H1 (cell line): ENCODE data around the gene CBFA2T2. TPM values are rescaled to one million over a fixed set of nuclear protein-coding genes. Genes with fewer than 3 reads are reported as not detected.

Source experiments
- CTCF ChIA-PET: fragments of 300-600 bp; sonication (Branson Sonifier 250); formaldehyde crosslinking; loops from one replicate; lab custom pipeline; 2021; ENCODE audit not compliant: partially characterized antibody; lab: Charles Lee
- POLR2A ChIA-PET: fragments of 300-600 bp; sonication (Branson Sonifier 250); formaldehyde crosslinking; loops from one replicate; lab custom pipeline; 2021; ENCODE audit warnings: inconsistent platforms; ENCODE audit not compliant: partially characterized antibody; lab: Charles Lee
- DNase-seq, 2 experiments: peaks; one replicate each; pipeline versions ENCODE4 v3.0.0 to v3.0.0-alpha.2; 2010 to 2022; ENCODE audit warnings: low spot score in 2 of 2, low read depth in 1 of 2, mixed read lengths in 1 of 2
- FAIRE-seq: peaks from 2 replicates; lab custom pipeline; 2011; peaks lifted over from hg19 to GRCh38; lab: Jason Lieb, UNC
- H2AFZ ChIP-seq: 2 replicates; pipeline ENCODE4 v1.8.1; 2012; ENCODE audit warnings: low read length, inconsistent platforms
- H2AK5ac ChIP-seq: 2 replicates; pipeline ENCODE4 v1.6.1; 2013; ENCODE audit warnings: low read depth, low read length
- H2BK120ac ChIP-seq: replicated peaks from 2 replicates; pipeline ENCODE3; 2013; ENCODE audit warnings: low read depth, low read length, inconsistent platforms
- H2BK12ac ChIP-seq: 2 replicates; pipeline ENCODE4 v1.6.1; 2013; ENCODE audit warnings: low read depth, low read length
- H2BK15ac ChIP-seq: 2 replicates; pipeline ENCODE4 v1.6.1; 2013; ENCODE audit warnings: low read length
- H2BK20ac ChIP-seq: 2 replicates; pipeline ENCODE4 v1.6.1; 2013; ENCODE audit warnings: low read length
- H2BK5ac ChIP-seq: 2 replicates; pipeline ENCODE4 v1.6.1; 2013; ENCODE audit warnings: low read depth, low read length
- H3K14ac ChIP-seq: 2 replicates; pipeline ENCODE4 v1.6.1; 2013; ENCODE audit warnings: inconsistent platforms; ENCODE audit not compliant: insufficient read length
- H3K18ac ChIP-seq: 2 replicates; pipeline ENCODE4 v1.6.1; 2013; ENCODE audit warnings: low read length; ENCODE audit errors: extremely low read depth
- H3K23ac ChIP-seq: 2 replicates; pipeline ENCODE4 v1.6.1; 2013; ENCODE audit warnings: inconsistent platforms; ENCODE audit not compliant: insufficient read length
- H3K23me2 ChIP-seq: 2 replicates; pipeline ENCODE4 v1.6.1; 2013; ENCODE audit warnings: low read depth, low read length
- H3K27ac ChIP-seq: 2 replicates; pipeline ENCODE4 v1.6.1; 2011; ENCODE audit warnings: low read depth, low read length, inconsistent platforms
- H3K27me3 ChIP-seq, 4 experiments: replicated peaks in 1 of 4; 1 replicate in 1 of 4; 2 replicates in 3 of 4; pipeline versions ENCODE4 v1.6.1 to v1.8.1; 2011 to 2013; ENCODE audit warnings: low read length in 3 of 4, mild to moderate bottlenecking in 3 of 4, inconsistent platforms in 2 of 4, mixed read lengths in 2 of 4, moderate library complexity in 1 of 4; ENCODE audit not compliant: control insufficient read depth in 3 of 4, insufficient read depth in 3 of 4; ENCODE audit errors: extremely low read depth in 1 of 4
- H3K36me3 ChIP-seq, 4 experiments: 2 replicates each; pipeline versions ENCODE4 v1.6.1 to v1.8.1; 2011 to 2013; ENCODE audit warnings: mild to moderate bottlenecking in 4 of 4, low read length in 3 of 4, moderate library complexity in 2 of 4, control low read depth in 1 of 4, inconsistent platforms in 1 of 4; ENCODE audit not compliant: insufficient read depth in 4 of 4, control insufficient read depth in 2 of 4
- H3K4ac ChIP-seq: replicated peaks from 2 replicates; pipeline ENCODE3; 2013; ENCODE audit warnings: low read length, low read depth, mixed read lengths, inconsistent platforms; ENCODE audit not compliant: insufficient read length
- H3K4me1 ChIP-seq, 4 experiments: replicated peaks in 1 of 4; 1 replicate in 1 of 4; 2 replicates in 3 of 4; pipeline versions ENCODE4 v1.6.1 to v1.8.1; 2011 to 2013; ENCODE audit warnings: low read length in 3 of 4, inconsistent platforms in 2 of 4, mixed read lengths in 1 of 4; ENCODE audit not compliant: insufficient read depth in 4 of 4, control insufficient read depth in 3 of 4
- H3K4me2 ChIP-seq, 2 experiments: 2 replicates each; pipeline versions ENCODE4 v1.6.1 to v1.8.1; 2011 to 2013; ENCODE audit warnings: low read depth in 2 of 2, low read length in 2 of 2, control low read depth in 1 of 2, inconsistent platforms in 1 of 2, mild to moderate bottlenecking in 1 of 2; ENCODE audit not compliant: insufficient read depth in 1 of 2
- H3K4me3 ChIP-seq, 4 experiments: fragments of 200-600, 300-600 bp in 1 of 4; sonication (generic), shearing (Covaris generic), sonication (Bioruptor Twin) in 1 of 4; 2 replicates each; pipeline versions ENCODE4 v1.5.1 to v1.8.1; 2011 to 2016; ENCODE audit warnings: low read length in 4 of 4, low read depth in 3 of 4, control low read depth in 2 of 4, inconsistent platforms in 2 of 4, mild to moderate bottlenecking in 2 of 4, mixed read lengths in 1 of 4, moderate library complexity in 1 of 4; ENCODE audit not compliant: insufficient read depth in 2 of 4; ENCODE audit errors: extremely low read depth in 1 of 4
- H3K56ac ChIP-seq: replicated peaks from 2 replicates; pipeline ENCODE3; 2013; ENCODE audit warnings: low read depth, mild to moderate bottlenecking, mixed read lengths, low read length, inconsistent platforms; ENCODE audit not compliant: insufficient read length
- H3K79me1 ChIP-seq: 2 replicates; pipeline ENCODE4 v1.6.1; 2013; ENCODE audit warnings: low read depth, low read length, control low read depth
- H3K79me2 ChIP-seq, 2 experiments: 2 replicates each; pipeline versions ENCODE4 v1.6.1 to v1.8.1; 2012 to 2013; ENCODE audit warnings: low read length in 2 of 2, mild to moderate bottlenecking in 2 of 2, inconsistent platforms in 1 of 2; ENCODE audit not compliant: insufficient read depth in 2 of 2, control insufficient read depth in 1 of 2
- H3K9ac ChIP-seq, 4 experiments: replicated peaks in 1 of 4; 1 replicate in 1 of 4; 2 replicates in 3 of 4; pipeline versions ENCODE4 v1.6.1 to v1.8.1; 2011 to 2013; ENCODE audit warnings: low read depth in 3 of 4, low read length in 3 of 4, control low read depth in 2 of 4, mild to moderate bottlenecking in 2 of 4, moderate library complexity in 2 of 4, inconsistent platforms in 1 of 4; ENCODE audit errors: extremely low read depth in 1 of 4
- H3K9me3 ChIP-seq, 2 experiments: 2 replicates each; pipeline versions ENCODE4 v1.6.1 to v1.8.1; 2012 to 2013; ENCODE audit warnings: mild to moderate bottlenecking in 2 of 2, moderate library complexity in 2 of 2, control low read depth in 1 of 2, inconsistent platforms in 1 of 2, low read depth in 1 of 2, low read length in 1 of 2, mixed read lengths in 1 of 2; ENCODE audit not compliant: insufficient read depth in 2 of 2
- H4K20me1 ChIP-seq, 2 experiments: replicated peaks in 1 of 2; 2 replicates each; pipeline versions ENCODE3 to v1.8.1; 2011 to 2013; ENCODE audit warnings: inconsistent platforms in 2 of 2, low read length in 2 of 2, mild to moderate bottlenecking in 1 of 2; ENCODE audit not compliant: insufficient read depth in 2 of 2, control insufficient read depth in 1 of 2
- H4K5ac ChIP-seq: 2 replicates; pipeline ENCODE4 v1.6.1; 2013; ENCODE audit warnings: low read length, low read depth, mixed read lengths, inconsistent platforms; ENCODE audit not compliant: insufficient read length
- H4K8ac ChIP-seq: 2 replicates; pipeline ENCODE4 v1.8.0; 2013; ENCODE audit warnings: mild to moderate bottlenecking, moderate library complexity, low read length, inconsistent platforms; ENCODE audit not compliant: insufficient read depth; ENCODE audit errors: extremely low read depth
- H4K91ac ChIP-seq: replicated peaks from 2 replicates; pipeline ENCODE3; 2013; ENCODE audit warnings: low read length, mixed read lengths, inconsistent platforms; ENCODE audit not compliant: insufficient read length
- CHD2 ChIP-seq: IDR thresholded peaks from 2 replicates; pipeline ENCODE4 v1.6.1; 2012; ENCODE audit warnings: low read length, improper control_type of control experiment
- JUND ChIP-seq: IDR thresholded peaks from 2 replicates; pipeline ENCODE4 v1.6.1; 2011; ENCODE audit warnings: mild to moderate bottlenecking, improper control_type of control experiment, low read length
- KDM5A ChIP-seq: fragments of 200-600 bp; IDR thresholded peaks from 2 replicates; pipeline ENCODE4 v1.7.1; 2012; ENCODE audit warnings: mild to moderate bottlenecking, low read length, inconsistent platforms, mixed read lengths
- NANOG ChIP-seq: IDR thresholded peaks from 2 replicates; pipeline ENCODE4 v1.6.1; 2011; ENCODE audit warnings: low read length, low read depth, mild to moderate bottlenecking, inconsistent platforms; ENCODE audit not compliant: insufficient read depth, poor library complexity, severe bottlenecking
- RAD21 ChIP-seq, 2 experiments: IDR thresholded peaks in 1 of 2; conservative IDR thresholded peaks in 1 of 2; 2 replicates each; pipeline ENCODE4 v1.6.1; 2011; ENCODE audit warnings: low read depth in 2 of 2, low read length in 2 of 2, improper control_type of control experiment in 1 of 2, inconsistent platforms in 1 of 2, mild to moderate bottlenecking in 1 of 2, moderate library complexity in 1 of 2
- SP4 ChIP-seq: IDR thresholded peaks from 2 replicates; pipeline ENCODE4 v1.6.1; 2012; ENCODE audit warnings: low read length, inconsistent platforms
- TCF12 ChIP-seq: IDR thresholded peaks from 2 replicates; pipeline ENCODE4 v1.6.1; 2011; ENCODE audit warnings: low read depth, mild to moderate bottlenecking, low read length
- TEAD4 ChIP-seq: IDR thresholded peaks from 2 replicates; pipeline ENCODE4 v1.6.1; 2012; ENCODE audit warnings: low read depth, low read length, inconsistent platforms, mixed read lengths
- WGBS, 2 experiments: shearing (Covaris generic) in 1 of 2; methylation state at CpG; one replicate each; pipeline versions ENCODE4 v1.1.6 to v1.1.7; 2013 to 2015; ENCODE audit warnings: low lambda C conversion rate in 2 of 2, mixed read lengths in 2 of 2, inconsistent platforms in 1 of 2, low coverage in 1 of 2, missing lambda C conversion rate in 1 of 2; ENCODE audit not compliant: insufficient replicate concordance in 2 of 2, insufficient coverage in 1 of 2, insufficient read length in 1 of 2; ENCODE audit errors: extremely low coverage in 1 of 2, missing lambda C conversion rate in 1 of 2; 5-methylcytosine and 5-hydroxymethylcytosine counted together
- polyA plus RNA-seq, 7 experiments: library from polyadenylated mRNA; depleted of rRNA in 3 of 7; stranded (reverse) in 5 of 7; unstranded in 2 of 7; fragments of >200 nt in 5 of 7; fragments of 200-250 nt in 2 of 7; gene quantifications; 1 replicate in 5 of 7; 2 replicates in 1 of 7; 4 replicates in 1 of 7; pipeline versions ENCODE4 v1.2.1 to v1.2.3, GENCODE V29; 2011 to 2013; ENCODE audit warnings: missing spikeins in 2 of 7, mixed read lengths in 2 of 7
- total RNA-seq: library from RNA; stranded (reverse); fragmentation: NEBNext Ultra II Directional; extraction: Animal tissue kit (Norgen Biotek cat#: 25700); gene quantifications from 2 replicates; pipeline ENCODE4 v1.2.1, GENCODE V29; 2021
- TF ChIP-seq, protein P1 (sequence below): IDR thresholded peaks from 2 replicates; pipeline ENCODE4 v1.6.1; 2012; ENCODE audit warnings: low read length, inconsistent platforms

CBFA2T2 gene
- total and polyA plus RNA-seq, 2 of the 8 experiments (the other 6 are each of a cell fraction or from before 2014, with no cell fraction given) = 11.6 to 12.9 TPM

- CTCF ChIA-PET = no interaction called here
These were observed 137.8 kb downstream of the CBFA2T2 start for GRCh38 chr20:33627577-33628216.

More at GRCh38 chr20:33627577-33628216, 137.8 kb downstream of the CBFA2T2 start:
- Histone ChIP-seq H4K8ac (no peak overlapping the region), H4K20me1 (peaks cover 0 to 2% of the 10 kb centered on the region in 2 experiments), H2BK20ac (no peak overlapping the region), H3K79me1 (no peaks in the 10 kb centered on the region), H3K4me1 (no peaks in the 10 kb centered on the region), H3K79me2 (no peaks in the 10 kb centered on the region), H3K23me2 (no peaks in the 10 kb centered on the region), H3K56ac (no peak overlapping the region), H4K91ac (no peak overlapping the region), H3K4me2 (no peak overlapping the region), H3K36me3 (peaks cover 3 to 20% (median 6%) of the 10 kb centered on the region in 4 experiments; a peak in 6 of 8 replicates), H3K27ac (no peak overlapping the region), H3K4ac (no peak overlapping the region), H2BK5ac (no peak overlapping the region), H4K5ac (no peak overlapping the region), H3K4me3 (no peak overlapping the region), H3K27me3 (no peaks in the 10 kb centered on the region), H3K9ac (no peak overlapping the region), H3K18ac (no peak overlapping the region), H2BK120ac (no peak overlapping the region), H2AK5ac (no peak overlapping the region), H3K9me3 (no peaks in the 10 kb centered on the region), H2BK12ac (no peak overlapping the region), H2BK15ac (no peak overlapping the region), H3K14ac (no peak overlapping the region), H2AFZ (no peak overlapping the region), H3K23ac (no peak overlapping the region)
- no peak for TF ChIP-seq SP4
- TF ChIP-seq RAD21 (IDR thresholded peaks at IDR 0.05 in 1 of 2, conservative IDR thresholded peaks at IDR 0.05 in 1 of 2; ENCODE audit: low read depth in 2 of 2, low read length in 2 of 2) = no peak
- no peak for TF ChIP-seq CHD2
- TF ChIP-seq JUND = no peak
- TF ChIP-seq, protein P1, sequence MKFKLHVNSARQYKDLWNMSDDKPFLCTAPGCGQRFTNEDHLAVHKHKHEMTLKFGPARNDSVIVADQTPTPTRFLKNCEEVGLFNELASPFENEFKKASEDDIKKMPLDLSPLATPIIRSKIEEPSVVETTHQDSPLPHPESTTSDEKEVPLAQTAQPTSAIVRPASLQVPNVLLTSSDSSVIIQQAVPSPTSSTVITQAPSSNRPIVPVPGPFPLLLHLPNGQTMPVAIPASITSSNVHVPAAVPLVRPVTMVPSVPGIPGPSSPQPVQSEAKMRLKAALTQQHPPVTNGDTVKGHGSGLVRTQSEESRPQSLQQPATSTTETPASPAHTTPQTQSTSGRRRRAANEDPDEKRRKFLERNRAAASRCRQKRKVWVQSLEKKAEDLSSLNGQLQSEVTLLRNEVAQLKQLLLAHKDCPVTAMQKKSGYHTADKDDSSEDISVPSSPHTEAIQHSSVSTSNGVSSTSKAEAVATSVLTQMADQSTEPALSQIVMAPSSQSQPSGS = no peak
- no peak for TF ChIP-seq KDM5A
- no peak for TF ChIP-seq NANOG
- no peak for TF ChIP-seq TEAD4
- no peak for TF ChIP-seq TCF12
- no peak for FAIRE-seq
- 85% methylated on average over 4 of the region's 4 CpGs; no CpG with 5 or more reads in 1 of the 2 experiments for WGBS, 2 experiments
- DNase-seq = no peak
- POLR2A ChIA-PET = interaction anchor here (1.4 kb wide), 1 partner anchor 94 kb away, joined by 3 read pairs; no protein-coding TSS in a partner anchor
